H1 (cell line): Measurements from ENCODE around the gene CPA4. TPM values are rescaled to one million over a fixed set of nuclear protein-coding genes. Genes with fewer than 3 reads are reported as not detected.

ENCODE experiments used
- CTCF ChIA-PET: fragments of 300-600 bp; sonication (Branson Sonifier 250); formaldehyde crosslinking; loops from one replicate; lab custom pipeline; 2021; ENCODE audit not compliant: partially characterized antibody; lab: Charles Lee
- POLR2A ChIA-PET: fragments of 300-600 bp; sonication (Branson Sonifier 250); formaldehyde crosslinking; loops from one replicate; lab custom pipeline; 2021; ENCODE audit warnings: inconsistent platforms; ENCODE audit not compliant: partially characterized antibody; lab: Charles Lee
- DNase-seq, 2 experiments: peaks; one replicate each; pipeline versions ENCODE4 v3.0.0 to v3.0.0-alpha.2; 2010 to 2022; ENCODE audit warnings: low spot score in 2 of 2, low read depth in 1 of 2, mixed read lengths in 1 of 2
- FAIRE-seq: peaks from 2 replicates; lab custom pipeline; 2011; peaks lifted over from hg19 to GRCh38; lab: Jason Lieb, UNC
- H2AFZ ChIP-seq: 2 replicates; pipeline ENCODE4 v1.8.1; 2012; ENCODE audit warnings: low read length, inconsistent platforms
- H2AK5ac ChIP-seq: 2 replicates; pipeline ENCODE4 v1.6.1; 2013; ENCODE audit warnings: low read depth, low read length
- H2BK120ac ChIP-seq: replicated peaks from 2 replicates; pipeline ENCODE3; 2013; ENCODE audit warnings: low read depth, low read length, inconsistent platforms
- H2BK12ac ChIP-seq: 2 replicates; pipeline ENCODE4 v1.6.1; 2013; ENCODE audit warnings: low read depth, low read length
- H2BK15ac ChIP-seq: 2 replicates; pipeline ENCODE4 v1.6.1; 2013; ENCODE audit warnings: low read length
- H2BK20ac ChIP-seq: 2 replicates; pipeline ENCODE4 v1.6.1; 2013; ENCODE audit warnings: low read length
- H2BK5ac ChIP-seq: 2 replicates; pipeline ENCODE4 v1.6.1; 2013; ENCODE audit warnings: low read depth, low read length
- H3K14ac ChIP-seq: 2 replicates; pipeline ENCODE4 v1.6.1; 2013; ENCODE audit warnings: inconsistent platforms; ENCODE audit not compliant: insufficient read length
- H3K18ac ChIP-seq: 2 replicates; pipeline ENCODE4 v1.6.1; 2013; ENCODE audit warnings: low read length; ENCODE audit errors: extremely low read depth
- H3K23ac ChIP-seq: 2 replicates; pipeline ENCODE4 v1.6.1; 2013; ENCODE audit warnings: inconsistent platforms; ENCODE audit not compliant: insufficient read length
- H3K23me2 ChIP-seq: 2 replicates; pipeline ENCODE4 v1.6.1; 2013; ENCODE audit warnings: low read depth, low read length
- H3K27ac ChIP-seq: 2 replicates; pipeline ENCODE4 v1.6.1; 2011; ENCODE audit warnings: low read depth, low read length, inconsistent platforms
- H3K27me3 ChIP-seq, 4 experiments: replicated peaks in 1 of 4; 1 replicate in 1 of 4; 2 replicates in 3 of 4; pipeline versions ENCODE4 v1.6.1 to v1.8.1; 2011 to 2013; ENCODE audit warnings: low read length in 3 of 4, mild to moderate bottlenecking in 3 of 4, inconsistent platforms in 2 of 4, mixed read lengths in 2 of 4, moderate library complexity in 1 of 4; ENCODE audit not compliant: control insufficient read depth in 3 of 4, insufficient read depth in 3 of 4; ENCODE audit errors: extremely low read depth in 1 of 4
- H3K36me3 ChIP-seq, 4 experiments: 2 replicates each; pipeline versions ENCODE4 v1.6.1 to v1.8.1; 2011 to 2013; ENCODE audit warnings: mild to moderate bottlenecking in 4 of 4, low read length in 3 of 4, moderate library complexity in 2 of 4, control low read depth in 1 of 4, inconsistent platforms in 1 of 4; ENCODE audit not compliant: insufficient read depth in 4 of 4, control insufficient read depth in 2 of 4
- H3K4ac ChIP-seq: replicated peaks from 2 replicates; pipeline ENCODE3; 2013; ENCODE audit warnings: low read length, low read depth, mixed read lengths, inconsistent platforms; ENCODE audit not compliant: insufficient read length
- H3K4me1 ChIP-seq, 4 experiments: replicated peaks in 1 of 4; 1 replicate in 1 of 4; 2 replicates in 3 of 4; pipeline versions ENCODE4 v1.6.1 to v1.8.1; 2011 to 2013; ENCODE audit warnings: low read length in 3 of 4, inconsistent platforms in 2 of 4, mixed read lengths in 1 of 4; ENCODE audit not compliant: insufficient read depth in 4 of 4, control insufficient read depth in 3 of 4
- H3K4me2 ChIP-seq, 2 experiments: 2 replicates each; pipeline versions ENCODE4 v1.6.1 to v1.8.1; 2011 to 2013; ENCODE audit warnings: low read depth in 2 of 2, low read length in 2 of 2, control low read depth in 1 of 2, inconsistent platforms in 1 of 2, mild to moderate bottlenecking in 1 of 2; ENCODE audit not compliant: insufficient read depth in 1 of 2
- H3K4me3 ChIP-seq, 4 experiments: fragments of 200-600, 300-600 bp in 1 of 4; sonication (generic), shearing (Covaris generic), sonication (Bioruptor Twin) in 1 of 4; 2 replicates each; pipeline versions ENCODE4 v1.5.1 to v1.8.1; 2011 to 2016; ENCODE audit warnings: low read length in 4 of 4, low read depth in 3 of 4, control low read depth in 2 of 4, inconsistent platforms in 2 of 4, mild to moderate bottlenecking in 2 of 4, mixed read lengths in 1 of 4, moderate library complexity in 1 of 4; ENCODE audit not compliant: insufficient read depth in 2 of 4; ENCODE audit errors: extremely low read depth in 1 of 4
- H3K56ac ChIP-seq: replicated peaks from 2 replicates; pipeline ENCODE3; 2013; ENCODE audit warnings: low read depth, mild to moderate bottlenecking, mixed read lengths, low read length, inconsistent platforms; ENCODE audit not compliant: insufficient read length
- H3K79me1 ChIP-seq: 2 replicates; pipeline ENCODE4 v1.6.1; 2013; ENCODE audit warnings: low read depth, low read length, control low read depth
- H3K79me2 ChIP-seq, 2 experiments: 2 replicates each; pipeline versions ENCODE4 v1.6.1 to v1.8.1; 2012 to 2013; ENCODE audit warnings: low read length in 2 of 2, mild to moderate bottlenecking in 2 of 2, inconsistent platforms in 1 of 2; ENCODE audit not compliant: insufficient read depth in 2 of 2, control insufficient read depth in 1 of 2
- H3K9ac ChIP-seq, 4 experiments: replicated peaks in 1 of 4; 1 replicate in 1 of 4; 2 replicates in 3 of 4; pipeline versions ENCODE4 v1.6.1 to v1.8.1; 2011 to 2013; ENCODE audit warnings: low read depth in 3 of 4, low read length in 3 of 4, control low read depth in 2 of 4, mild to moderate bottlenecking in 2 of 4, moderate library complexity in 2 of 4, inconsistent platforms in 1 of 4; ENCODE audit errors: extremely low read depth in 1 of 4
- H3K9me3 ChIP-seq, 2 experiments: 2 replicates each; pipeline versions ENCODE4 v1.6.1 to v1.8.1; 2012 to 2013; ENCODE audit warnings: mild to moderate bottlenecking in 2 of 2, moderate library complexity in 2 of 2, control low read depth in 1 of 2, inconsistent platforms in 1 of 2, low read depth in 1 of 2, low read length in 1 of 2, mixed read lengths in 1 of 2; ENCODE audit not compliant: insufficient read depth in 2 of 2
- H4K20me1 ChIP-seq, 2 experiments: replicated peaks in 1 of 2; 2 replicates each; pipeline versions ENCODE3 to v1.8.1; 2011 to 2013; ENCODE audit warnings: inconsistent platforms in 2 of 2, low read length in 2 of 2, mild to moderate bottlenecking in 1 of 2; ENCODE audit not compliant: insufficient read depth in 2 of 2, control insufficient read depth in 1 of 2
- H4K5ac ChIP-seq: 2 replicates; pipeline ENCODE4 v1.6.1; 2013; ENCODE audit warnings: low read length, low read depth, mixed read lengths, inconsistent platforms; ENCODE audit not compliant: insufficient read length
- H4K8ac ChIP-seq: 2 replicates; pipeline ENCODE4 v1.8.0; 2013; ENCODE audit warnings: mild to moderate bottlenecking, moderate library complexity, low read length, inconsistent platforms; ENCODE audit not compliant: insufficient read depth; ENCODE audit errors: extremely low read depth
- H4K91ac ChIP-seq: replicated peaks from 2 replicates; pipeline ENCODE3; 2013; ENCODE audit warnings: low read length, mixed read lengths, inconsistent platforms; ENCODE audit not compliant: insufficient read length
- BACH1 ChIP-seq: IDR thresholded peaks from 2 replicates; pipeline ENCODE4 v1.6.1; 2012; ENCODE audit warnings: low read length, improper control_type of control experiment
- BCL11A ChIP-seq, 2 experiments: IDR thresholded peaks; one replicate each; pipeline ENCODE4 v1.6.1; 2011; ENCODE audit warnings: low read depth in 2 of 2, low read length in 2 of 2, mild to moderate bottlenecking in 2 of 2
- CEBPB ChIP-seq: IDR thresholded peaks from 2 replicates; pipeline ENCODE4 v1.6.1; 2012; ENCODE audit warnings: low read depth, low read length
- CREB1 ChIP-seq: IDR thresholded peaks from 2 replicates; pipeline ENCODE4 v1.6.1; 2012; ENCODE audit warnings: inconsistent platforms
- CTBP2 ChIP-seq: IDR thresholded peaks from 2 replicates; pipeline ENCODE4 v1.7.0; 2011; ENCODE audit warnings: borderline replicate concordance, mild to moderate bottlenecking, moderate library complexity, mixed read lengths, low read length; ENCODE audit not compliant: insufficient read depth, insufficient read length
- HDAC2 ChIP-seq, 2 experiments: fragments of 300-600 bp in 1 of 2; sonication (generic) in 1 of 2; IDR thresholded peaks; 2 replicates each; pipeline ENCODE4 v1.6.1; 2011 to 2012; ENCODE audit warnings: low read depth in 2 of 2, low read length in 2 of 2, mild to moderate bottlenecking in 2 of 2, moderate library complexity in 2 of 2, borderline replicate concordance in 1 of 2, inconsistent platforms in 1 of 2
- KDM1A ChIP-seq: fragments of 200-600, 300-600 bp; sonication (generic); IDR thresholded peaks from 2 replicates; pipeline ENCODE4 v1.7.1; 2016; ENCODE audit warnings: mild to moderate bottlenecking, low read length, borderline replicate concordance
- PHF8 ChIP-seq: fragments of 200-600 bp; sonication (generic); conservative IDR thresholded peaks from 2 replicates; pipeline ENCODE4 v1.7.1; 2012; ENCODE audit warnings: low read depth, mild to moderate bottlenecking, inconsistent platforms, low read length, moderate library complexity
- RBBP5 ChIP-seq: IDR thresholded peaks from 2 replicates; pipeline ENCODE4 v1.7.1; 2012; ENCODE audit warnings: low read depth, mild to moderate bottlenecking, inconsistent platforms, low read length, moderate library complexity, borderline replicate concordance
- SP2 ChIP-seq: IDR thresholded peaks from 2 replicates; pipeline ENCODE4 v1.6.1; 2012; ENCODE audit warnings: mild to moderate bottlenecking, low read length, inconsistent platforms
- TAF1 ChIP-seq: IDR thresholded peaks from 2 replicates; pipeline ENCODE4 v1.6.1; 2011; ENCODE audit warnings: mild to moderate bottlenecking, low read depth, low read length
- TBP ChIP-seq: IDR thresholded peaks from 2 replicates; pipeline ENCODE4 v1.6.1; 2011; ENCODE audit warnings: low read depth, low read length, improper control_type of control experiment
- TCF12 ChIP-seq: IDR thresholded peaks from 2 replicates; pipeline ENCODE4 v1.6.1; 2011; ENCODE audit warnings: low read depth, mild to moderate bottlenecking, low read length
- TEAD4 ChIP-seq: IDR thresholded peaks from 2 replicates; pipeline ENCODE4 v1.6.1; 2012; ENCODE audit warnings: low read depth, low read length, inconsistent platforms, mixed read lengths
- WGBS, 2 experiments: shearing (Covaris generic) in 1 of 2; methylation state at CpG; one replicate each; pipeline versions ENCODE4 v1.1.6 to v1.1.7; 2013 to 2015; ENCODE audit warnings: low lambda C conversion rate in 2 of 2, mixed read lengths in 2 of 2, inconsistent platforms in 1 of 2, low coverage in 1 of 2, missing lambda C conversion rate in 1 of 2; ENCODE audit not compliant: insufficient replicate concordance in 2 of 2, insufficient coverage in 1 of 2, insufficient read length in 1 of 2; ENCODE audit errors: extremely low coverage in 1 of 2, missing lambda C conversion rate in 1 of 2; 5-methylcytosine and 5-hydroxymethylcytosine counted together
- polyA plus RNA-seq, 7 experiments: library from polyadenylated mRNA; depleted of rRNA in 3 of 7; stranded (reverse) in 5 of 7; unstranded in 2 of 7; fragments of >200 nt in 5 of 7; fragments of 200-250 nt in 2 of 7; gene quantifications; 1 replicate in 5 of 7; 2 replicates in 1 of 7; 4 replicates in 1 of 7; pipeline versions ENCODE4 v1.2.1 to v1.2.3, GENCODE V29; 2011 to 2013; ENCODE audit warnings: missing spikeins in 2 of 7, mixed read lengths in 2 of 7
- total RNA-seq: library from RNA; stranded (reverse); fragmentation: NEBNext Ultra II Directional; extraction: Animal tissue kit (Norgen Biotek cat#: 25700); gene quantifications from 2 replicates; pipeline ENCODE4 v1.2.1, GENCODE V29; 2021

Gene CPA4
- total and polyA plus RNA-seq, 2 of the 8 experiments (the other 6 are each of a cell fraction or from before 2014, with no cell fraction given), result 0.03 TPM; not detected in 1

GRCh38 chr7:130324306-130324943 is 31.5 kb downstream of the CPA4 start:
- Histone ChIP-seq H3K27me3 (no peaks in the 10 kb centered on the region), H3K23ac (no peak overlapping the region), H3K4me3 (no peak overlapping the region), H3K79me2 (no peaks in the 10 kb centered on the region), H3K9me3 (no peaks in the 10 kb centered on the region), H4K8ac (no peak overlapping the region), H3K56ac (no peak overlapping the region), H4K20me1 (no peaks in the 10 kb centered on the region), H3K4ac (no peak overlapping the region), H4K91ac (no peak overlapping the region), H4K5ac (no peak overlapping the region), H3K23me2 (no peaks in the 10 kb centered on the region), H2BK20ac (no peak overlapping the region), H3K36me3 (no peaks in the 10 kb centered on the region), H2AK5ac (no peak overlapping the region), H2BK5ac (no peak overlapping the region), H3K79me1 (no peaks in the 10 kb centered on the region), H2BK15ac (no peak overlapping the region), H3K9ac (no peak overlapping the region), H2AFZ (no peak overlapping the region), H3K4me1 (peaks cover 0 to 4% (median 1%) of the 10 kb centered on the region in 4 experiments; a peak in 2 of 7 replicates), H3K4me2 (no peak overlapping the region), H2BK120ac (no peak overlapping the region), H3K18ac (no peak overlapping the region), H3K14ac (no peak overlapping the region), H3K27ac (no peak overlapping the region), H2BK12ac (no peak overlapping the region)
- ChIA-PET CTCF (interaction anchor here (0.9 to 1.4 kb wide), 4 partner anchors 10 to 103 kb away, joined by 3 to 4 read pairs (median 4); no protein-coding TSS in a partner anchor), POLR2A (no interaction called here)
- WGBS, 2 experiments, result 92% methylated on average over 10 of the region's 10 CpGs; no CpG with 5 or more reads in 1 of the 2 experiments
- FAIRE-seq (no peak), DNase-seq (no peak)
- no peak for TF ChIP-seq PHF8
- TF ChIP-seq CREB1, result no peak
- TF ChIP-seq KDM1A, result no peak
- no peak for TF ChIP-seq BCL11A (IDR thresholded peaks at IDR 0.05; ENCODE audit: low read depth in 2 of 2, low read length in 2 of 2)
- no peak for TF ChIP-seq TEAD4
- TF ChIP-seq HDAC2 (IDR thresholded peaks at IDR 0.05; ENCODE audit: borderline replicate concordance in 1 of 2, low read depth in 2 of 2, low read length in 2 of 2), result no peak
- no peak for TF ChIP-seq CEBPB
- no peak for TF ChIP-seq CTBP2
- no peak for TF ChIP-seq RBBP5
- no peak for TF ChIP-seq TAF1
- TF ChIP-seq BACH1, result no peak
- no peak for TF ChIP-seq TCF12
- no peak for TF ChIP-seq TBP
- TF ChIP-seq SP2, result no peak
